ENCODE results near the gene DAP.
A peak's percentile ranks its signal among the peaks of the same experiment; 100 is the strongest.
"Not testable (repeated sequence)": the region's sequence is repeated elsewhere in the genome, so short reads cannot be mapped to it uniquely, and the experiment has no call there.

Gene DAP, protein sequence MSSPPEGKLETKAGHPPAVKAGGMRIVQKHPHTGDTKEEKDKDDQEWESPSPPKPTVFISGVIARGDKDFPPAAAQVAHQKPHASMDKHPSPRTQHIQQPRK

DNA sequence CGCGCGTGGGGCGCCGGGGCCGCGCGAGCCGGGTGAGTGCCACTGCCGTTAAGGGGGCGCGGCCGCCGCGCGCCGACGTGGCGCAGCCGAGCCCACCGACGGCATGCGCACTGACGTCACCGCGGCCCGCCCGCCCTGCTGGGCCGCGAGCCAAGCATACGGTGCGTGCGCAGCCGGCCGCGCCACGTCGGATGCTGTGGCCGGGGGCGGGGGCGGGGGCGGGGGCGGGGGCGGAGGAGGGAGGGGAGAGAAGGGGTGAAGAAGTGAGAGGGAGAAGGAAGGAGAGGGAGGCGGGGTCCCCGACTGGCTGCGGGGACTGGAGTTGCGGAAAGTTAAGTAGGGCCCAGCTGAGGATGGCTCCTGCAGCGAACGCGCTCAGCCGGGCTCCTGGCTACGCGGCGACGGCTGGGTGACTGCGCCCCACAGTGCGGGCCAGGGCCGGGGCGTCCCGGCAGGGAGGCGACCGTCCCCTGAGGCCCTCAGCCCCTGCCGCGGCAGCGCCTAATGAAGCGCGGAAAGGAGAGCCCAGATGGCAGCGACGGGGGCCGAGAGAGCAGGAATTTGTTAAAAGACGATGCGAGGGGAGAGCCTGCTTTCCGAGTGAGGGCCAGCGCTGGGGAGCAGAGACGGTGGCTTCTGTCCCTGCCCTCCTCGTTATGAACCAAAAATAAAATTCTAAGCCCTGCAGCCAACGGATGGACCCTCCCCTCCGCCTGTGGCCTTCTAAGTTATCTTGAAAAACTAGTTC lies at the start of gene DAP:
DAP (minus strand) TSS at position 50 of the 748 bp plus-strand sequence. CDS start 166 bp downstream, outside the sequence.
- DNase-seq (ENCODE audit: low read depth, low spot score): peak; percentile 60

DNA sequence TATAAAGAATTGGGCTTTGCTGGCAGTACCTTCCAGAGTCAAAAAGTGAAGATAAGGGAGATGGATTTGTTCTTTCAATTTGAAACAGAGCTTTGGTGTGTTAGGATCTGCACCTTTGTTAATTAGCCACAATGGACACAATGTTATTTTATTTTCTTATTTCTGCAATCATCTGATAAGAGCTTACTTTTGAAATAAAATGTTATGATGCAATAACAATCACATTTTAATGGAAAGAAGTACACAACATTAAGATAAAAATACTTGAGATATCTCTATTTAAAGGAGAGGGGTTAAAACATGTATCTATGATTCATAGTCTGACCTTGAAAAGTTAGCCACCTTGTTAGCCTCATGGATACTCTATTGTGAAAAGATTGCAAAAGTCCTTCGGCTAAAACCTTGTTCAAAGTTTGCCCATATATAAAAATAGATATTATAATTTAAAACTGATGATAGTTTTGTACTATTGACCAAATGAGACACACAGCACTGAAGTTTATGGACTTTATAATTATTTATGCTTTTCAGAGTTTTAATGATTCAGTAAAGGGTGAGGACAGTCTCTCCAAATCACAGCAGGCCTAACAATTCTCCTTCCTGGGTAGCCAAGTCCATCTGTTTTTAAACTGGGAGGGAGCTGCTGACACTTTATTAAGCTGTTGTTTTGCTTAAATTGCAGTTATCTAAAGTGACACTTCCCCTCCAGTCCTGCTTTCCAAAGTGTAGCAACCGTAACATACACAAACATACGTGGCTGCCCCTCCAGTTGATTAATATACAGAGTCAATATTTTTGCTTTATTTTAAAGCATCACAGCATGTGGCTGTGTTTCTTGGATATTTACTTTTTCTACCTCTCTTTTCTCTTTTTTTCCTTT lies 47.6 kb upstream of the DAP start:
- DNase-seq (ENCODE audit: low read depth, low spot score): no peak

DNA sequence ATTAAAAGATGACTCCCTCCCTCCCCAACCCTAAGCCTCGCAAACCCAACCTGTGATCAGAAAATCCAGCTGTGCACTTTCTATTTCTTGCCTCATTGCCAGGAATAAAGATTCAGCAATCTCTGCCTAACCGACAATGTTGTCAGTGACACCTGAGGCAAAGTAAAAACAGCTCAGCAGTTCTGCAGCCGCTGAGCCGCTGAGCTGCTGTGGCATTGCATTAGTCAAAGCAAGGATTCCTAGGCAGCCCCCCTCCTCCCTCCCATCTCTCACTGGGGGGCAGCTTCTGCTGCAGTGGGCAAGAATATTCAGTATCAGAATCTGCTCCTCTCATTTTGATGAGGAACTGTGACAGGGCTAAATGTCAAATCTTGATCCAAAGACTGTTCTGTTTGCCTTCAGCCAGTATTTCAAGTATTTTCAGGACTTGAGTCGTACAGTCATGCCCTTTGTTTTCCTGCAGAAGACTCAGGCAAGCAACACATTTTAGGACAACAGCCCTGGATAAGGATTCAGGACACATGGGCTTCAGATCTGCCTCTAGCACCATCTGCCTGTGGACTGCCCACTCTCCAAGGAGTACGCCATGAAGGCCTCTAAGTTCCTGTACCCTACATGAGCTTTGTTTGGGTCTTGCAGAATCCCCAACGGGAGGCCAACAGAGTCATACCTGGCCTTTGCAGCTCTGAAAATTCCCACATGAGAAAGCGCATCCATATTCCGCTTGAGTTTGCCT lies 41.1 kb upstream of the DAP start:
- no peak for DNase-seq (ENCODE audit: low read depth, low spot score)

DNA sequence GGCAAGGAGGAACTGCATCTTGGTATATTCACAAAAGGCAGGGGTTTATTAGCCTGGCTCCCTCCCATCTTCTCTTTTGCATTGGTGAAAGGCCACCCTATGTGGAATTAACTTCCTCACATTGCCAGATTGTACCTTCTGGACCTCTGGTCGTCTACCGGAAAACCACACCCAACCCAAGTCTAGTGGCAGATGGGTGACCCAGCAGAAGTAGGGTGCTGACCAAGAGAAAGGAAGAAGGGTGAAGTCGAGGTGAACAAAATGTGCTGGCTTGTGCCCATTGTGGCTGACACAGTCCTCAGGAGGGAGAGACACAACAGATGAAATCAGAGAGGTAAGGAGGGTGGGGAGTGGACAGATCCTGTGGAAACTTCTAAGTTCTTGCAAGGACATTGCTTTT lies 39.8 kb upstream of the DAP start:
- DNase-seq (ENCODE audit: low read depth, low spot score): no peak

DNA sequence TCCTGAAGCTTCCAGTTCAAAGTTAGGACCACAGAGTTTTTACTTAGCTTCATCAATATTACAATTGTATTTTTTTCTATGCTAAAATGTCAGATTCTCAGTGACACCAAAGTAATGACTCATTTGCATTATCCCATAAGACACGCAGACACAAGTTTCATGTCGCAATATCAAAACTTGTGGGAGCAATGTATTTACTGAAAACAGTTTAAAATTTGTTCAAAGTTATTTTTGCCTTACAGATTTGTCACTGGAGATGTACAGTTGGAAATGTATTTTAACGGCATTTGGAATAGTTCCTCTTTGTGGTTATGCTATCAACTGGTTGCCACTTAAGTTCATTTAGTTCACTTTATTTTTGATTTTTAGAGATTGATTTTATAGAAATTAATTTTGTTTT lies 36.2 kb upstream of the DAP start:
- DNase-seq (ENCODE audit: low read depth, low spot score): no peak

DNA sequence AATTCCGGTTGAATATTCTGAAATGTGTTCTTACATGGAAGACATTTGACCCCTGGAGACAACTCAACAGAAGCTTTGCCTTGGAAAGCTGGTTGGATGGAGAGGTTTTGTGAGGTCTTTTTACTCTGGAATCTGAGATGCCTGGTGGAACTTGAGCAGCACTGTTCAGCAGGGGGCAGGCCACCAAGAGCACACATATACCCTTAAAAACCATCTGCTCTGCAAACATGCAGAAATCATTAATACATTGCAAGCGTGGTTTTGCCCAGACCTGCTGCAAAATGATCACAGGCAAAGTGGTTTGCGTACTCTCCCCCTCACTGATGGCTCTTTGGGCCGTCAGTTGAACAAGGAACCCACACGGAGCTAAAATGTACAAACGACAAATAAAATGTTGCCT lies 32.8 kb upstream of the DAP start:
- DNase-seq (ENCODE audit: low read depth, low spot score): no peak

DNA sequence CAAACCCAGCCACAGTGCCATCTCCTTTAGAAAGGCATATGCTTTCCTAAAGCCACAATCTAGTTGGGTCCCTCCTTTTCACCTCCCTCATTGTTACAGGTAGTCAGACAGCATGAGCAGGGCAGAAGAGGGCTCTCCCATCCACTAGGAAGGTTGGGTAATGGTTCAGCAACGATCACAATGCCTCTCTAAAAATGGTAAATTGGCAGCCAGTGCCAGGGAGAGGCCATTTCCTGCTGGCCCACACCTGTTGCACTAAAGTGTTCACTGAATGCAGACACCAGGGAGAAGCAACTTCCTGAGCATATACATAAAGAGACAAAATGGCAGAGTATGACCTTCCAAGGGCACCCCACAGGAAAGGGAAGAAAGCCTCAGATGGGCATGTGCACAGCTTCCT lies 31.3 kb upstream of the DAP start:
- no peak for DNase-seq (ENCODE audit: low read depth, low spot score)

DNA sequence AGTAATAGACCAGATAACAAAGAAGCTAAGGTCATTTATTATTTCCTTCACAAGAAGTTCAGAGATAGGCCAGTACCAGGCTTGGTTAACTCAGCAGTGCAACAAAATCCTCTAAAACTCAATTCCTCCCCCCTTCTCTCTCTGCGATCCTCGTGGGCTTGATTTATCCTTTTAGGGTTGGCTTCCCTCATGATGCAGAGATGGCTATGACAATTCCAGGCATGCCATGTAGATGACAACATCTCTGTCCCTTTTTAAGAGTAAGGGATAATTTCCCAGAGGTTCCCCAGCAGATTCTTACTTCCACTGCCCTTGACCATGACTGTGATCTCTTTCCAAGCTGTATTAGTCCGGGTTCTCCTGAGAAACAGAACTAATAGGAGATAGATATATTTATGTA lies 28.7 kb upstream of the DAP start:
- DNase-seq (ENCODE audit: low read depth, low spot score): no peak

DNA sequence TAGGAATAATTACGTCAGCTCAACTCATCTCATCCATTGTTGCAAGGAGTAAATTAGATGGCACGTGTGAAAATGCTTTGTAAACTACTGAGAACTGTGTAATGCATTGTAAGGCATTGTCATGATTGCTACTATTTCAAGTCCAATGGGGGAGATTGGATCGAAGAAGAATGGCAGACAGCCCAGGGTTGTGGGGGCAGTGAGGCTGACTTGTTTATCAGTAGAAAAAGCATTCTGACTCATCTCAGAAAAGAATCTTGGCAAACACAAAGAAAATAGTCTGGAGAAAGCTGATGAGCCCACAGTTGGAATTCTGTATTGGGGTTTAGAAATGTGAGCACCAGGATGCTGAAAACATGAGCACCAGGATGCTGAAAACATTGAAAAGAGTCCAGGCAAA lies 28.0 kb upstream of the DAP start:
- no peak for DNase-seq (ENCODE audit: low read depth, low spot score)

DNA sequence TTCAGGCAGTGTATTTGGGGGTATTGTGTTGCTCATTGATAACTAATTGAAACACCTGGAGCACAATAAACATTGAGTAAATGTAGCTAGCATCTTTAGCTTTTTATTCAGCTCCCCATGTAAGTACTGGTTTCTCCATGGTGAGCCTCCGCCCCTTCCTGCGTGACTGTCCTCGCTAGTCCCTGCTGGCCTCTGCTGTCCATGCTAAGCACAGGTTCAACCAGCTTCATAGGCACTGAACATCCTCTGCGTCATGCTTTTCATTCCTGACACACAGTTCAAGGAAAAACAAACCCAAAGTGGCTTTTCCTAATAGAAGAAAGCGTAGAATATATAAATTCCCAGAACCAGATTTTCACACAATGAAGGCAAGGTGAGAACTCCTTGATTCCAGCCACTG lies 27.3 kb upstream of the DAP start:
- no peak for DNase-seq (ENCODE audit: low read depth, low spot score)

DNA sequence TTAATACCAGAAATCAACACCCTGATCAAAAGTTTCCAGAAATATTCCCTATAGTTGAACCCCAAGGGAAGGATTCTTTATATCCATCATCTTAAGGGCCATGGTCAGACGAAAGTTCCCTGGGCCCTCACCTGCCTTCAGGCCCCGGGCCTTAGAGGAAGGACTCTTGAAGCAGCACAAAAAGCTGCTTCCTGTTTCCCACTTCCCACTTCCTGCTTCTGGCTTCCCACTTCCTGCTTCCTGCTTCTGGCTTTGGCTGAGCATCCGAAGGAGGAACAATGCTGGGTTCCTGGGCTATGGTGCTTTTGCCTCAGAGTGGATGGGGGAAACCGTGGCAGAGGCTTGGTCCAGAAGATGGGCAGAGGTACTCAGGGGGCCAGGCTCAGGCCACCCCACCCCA lies 25.8 kb upstream of the DAP start:
- DNase-seq (ENCODE audit: low read depth, low spot score): no peak

DNA sequence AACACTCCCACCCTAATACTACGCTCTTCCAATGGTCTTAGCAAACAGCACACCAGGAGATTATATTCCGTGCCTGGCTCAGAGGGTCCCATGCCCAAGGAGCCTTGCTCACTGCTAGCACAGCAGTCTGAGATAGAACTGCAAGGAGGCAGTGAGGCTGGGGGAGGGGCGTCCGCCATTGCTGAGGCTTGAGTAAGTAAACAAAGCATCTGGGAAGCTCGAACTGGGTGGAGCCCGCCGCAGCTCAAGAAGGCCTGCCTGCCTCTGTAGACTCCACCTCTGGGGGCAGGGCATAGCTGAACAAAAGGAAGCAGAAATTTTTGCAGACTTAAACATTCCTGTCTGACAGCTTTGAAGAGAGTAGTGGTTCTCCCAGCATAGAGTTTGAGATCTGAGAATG lies 19.2 kb upstream of the DAP start:
- not testable (repeated sequence) for DNase-seq (ENCODE audit: low read depth, low spot score)

DNA sequence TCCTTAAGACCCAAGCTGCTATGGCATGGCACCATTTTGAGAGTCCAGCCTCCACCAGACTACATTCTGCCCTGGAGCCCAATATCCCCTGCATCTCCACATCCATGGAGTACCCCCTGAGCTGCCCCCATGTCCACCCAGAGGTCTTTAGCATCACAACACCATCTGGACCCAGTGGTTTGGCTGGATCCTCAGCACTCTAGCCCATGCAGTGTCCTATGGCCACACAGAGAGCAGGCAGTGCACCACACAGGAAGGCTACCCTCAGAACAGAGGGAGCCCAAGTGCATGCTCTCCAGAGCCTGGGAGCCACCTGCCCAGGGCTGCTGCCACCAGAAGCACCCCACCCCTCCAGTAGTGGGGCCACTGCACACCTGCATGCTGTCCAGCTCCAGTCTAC lies 18.6 kb upstream of the DAP start:
- no peak for DNase-seq (ENCODE audit: low read depth, low spot score)

DNA sequence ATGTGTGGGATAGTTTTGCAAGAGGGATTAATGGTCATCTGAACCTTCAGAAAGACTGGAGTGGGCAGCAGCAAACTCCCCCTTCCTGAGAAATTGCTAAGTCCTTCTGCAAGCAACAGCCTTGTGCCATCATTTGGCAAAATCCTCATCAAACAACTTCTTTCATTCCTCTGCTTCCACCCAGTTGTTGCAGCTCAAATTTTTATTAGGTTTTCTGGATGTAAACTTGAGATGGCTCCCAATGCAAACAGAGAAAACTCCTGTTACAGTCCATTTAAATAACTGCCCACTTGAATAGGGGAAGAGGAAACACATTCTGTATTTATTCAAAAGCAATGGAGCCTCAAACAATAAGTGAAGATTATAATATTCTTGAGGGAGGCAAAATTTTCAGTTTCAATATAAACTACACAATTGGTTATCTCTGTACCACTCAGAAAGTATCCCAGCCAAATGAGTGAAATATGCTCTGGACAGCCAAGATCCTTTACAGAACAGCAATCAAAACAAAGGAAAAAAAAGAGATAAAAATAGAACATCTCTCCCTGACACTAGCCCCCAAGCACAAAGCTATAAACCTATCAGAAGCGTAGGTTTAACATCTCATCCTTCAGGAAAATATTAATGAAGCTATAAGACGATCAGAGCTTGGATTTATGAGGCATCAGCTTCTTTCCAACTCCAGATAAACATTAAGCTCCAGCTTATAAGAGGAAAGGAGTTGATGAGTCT lies 17.3 kb upstream of the DAP start:
- no peak for DNase-seq (ENCODE audit: low read depth, low spot score)

DNA sequence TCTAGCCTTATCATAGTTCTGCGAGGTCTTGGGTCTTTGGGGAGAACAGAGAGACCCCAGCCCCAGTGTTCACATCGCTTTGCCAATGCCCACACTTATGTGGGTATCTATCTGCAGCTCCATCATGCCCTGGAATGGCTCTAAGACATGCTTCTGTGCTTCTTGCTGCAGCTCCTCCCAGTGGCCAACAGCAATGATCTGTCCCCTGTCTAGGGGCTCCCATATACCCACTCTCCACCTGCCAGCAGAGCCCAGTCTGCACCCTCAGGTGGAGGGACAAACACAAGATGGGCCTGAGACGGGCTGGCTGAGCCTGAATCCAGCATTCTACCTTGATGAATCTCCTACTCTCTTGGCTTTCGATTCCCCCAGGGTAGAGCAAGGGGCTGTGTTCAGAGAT lies 14.6 kb upstream of the DAP start:
- no peak for DNase-seq (ENCODE audit: low read depth, low spot score)

DNA sequence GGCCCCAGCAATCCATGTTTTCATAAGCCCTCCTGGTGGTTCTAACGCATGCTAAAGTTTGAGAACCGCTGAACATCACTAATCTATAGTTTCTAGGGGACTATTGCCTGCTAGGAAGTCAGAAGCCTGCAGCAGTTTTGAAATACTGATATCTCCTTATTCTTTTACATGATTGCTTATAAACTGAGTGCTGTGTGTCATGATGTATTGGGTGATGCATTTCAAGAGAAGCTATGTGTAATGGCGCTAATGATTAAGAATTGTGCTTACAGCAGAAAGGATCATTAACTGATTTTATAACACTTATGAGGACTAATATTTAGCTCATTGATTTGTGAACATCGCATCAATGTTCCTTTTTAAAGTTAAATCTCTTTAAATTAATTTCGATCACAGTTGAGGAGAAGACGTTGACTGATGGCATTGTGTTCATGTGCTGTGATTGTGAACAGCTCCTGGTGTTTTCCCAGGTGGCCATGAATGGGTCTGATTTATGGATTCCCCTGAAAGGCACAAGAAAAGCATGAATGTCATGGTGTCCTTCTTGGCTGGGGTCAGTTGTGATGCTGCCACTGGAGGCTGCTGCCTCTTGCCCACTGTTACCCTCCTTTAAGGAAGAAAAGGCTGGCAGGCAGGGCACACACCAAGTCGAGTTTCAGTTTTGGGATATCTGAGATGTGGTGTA lies 12.0 kb upstream of the DAP start:
- DNase-seq (ENCODE audit: low read depth, low spot score): no peak

DNA sequence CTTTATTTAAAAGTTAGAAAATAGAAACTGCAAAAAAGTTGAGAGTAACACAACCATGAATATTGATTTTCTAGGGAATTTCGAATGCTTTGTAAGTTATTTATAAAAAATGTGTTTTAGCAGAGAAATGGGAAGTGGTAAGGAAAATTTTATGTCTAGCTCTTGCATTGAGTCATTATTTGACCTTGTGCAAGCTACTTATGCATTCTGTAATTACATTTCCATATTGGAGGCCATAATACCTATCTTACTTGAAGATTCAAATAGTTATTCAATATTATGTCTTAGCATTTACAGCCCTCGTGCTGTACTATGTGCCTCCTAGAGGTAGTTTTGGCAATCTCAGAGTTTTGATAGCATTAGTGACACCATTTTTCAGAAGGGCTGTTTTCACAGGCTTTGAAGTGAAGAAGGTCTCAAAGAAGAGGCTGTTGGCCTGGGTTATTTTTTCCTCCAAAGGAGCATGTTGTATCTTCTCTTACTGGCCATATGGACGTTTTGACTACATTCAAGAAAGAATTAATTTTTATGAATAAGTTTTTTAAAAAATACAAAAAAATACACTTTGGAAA lies 7.4 kb upstream of the DAP start:
- DNase-seq (ENCODE audit: low read depth, low spot score): no peak

DNA sequence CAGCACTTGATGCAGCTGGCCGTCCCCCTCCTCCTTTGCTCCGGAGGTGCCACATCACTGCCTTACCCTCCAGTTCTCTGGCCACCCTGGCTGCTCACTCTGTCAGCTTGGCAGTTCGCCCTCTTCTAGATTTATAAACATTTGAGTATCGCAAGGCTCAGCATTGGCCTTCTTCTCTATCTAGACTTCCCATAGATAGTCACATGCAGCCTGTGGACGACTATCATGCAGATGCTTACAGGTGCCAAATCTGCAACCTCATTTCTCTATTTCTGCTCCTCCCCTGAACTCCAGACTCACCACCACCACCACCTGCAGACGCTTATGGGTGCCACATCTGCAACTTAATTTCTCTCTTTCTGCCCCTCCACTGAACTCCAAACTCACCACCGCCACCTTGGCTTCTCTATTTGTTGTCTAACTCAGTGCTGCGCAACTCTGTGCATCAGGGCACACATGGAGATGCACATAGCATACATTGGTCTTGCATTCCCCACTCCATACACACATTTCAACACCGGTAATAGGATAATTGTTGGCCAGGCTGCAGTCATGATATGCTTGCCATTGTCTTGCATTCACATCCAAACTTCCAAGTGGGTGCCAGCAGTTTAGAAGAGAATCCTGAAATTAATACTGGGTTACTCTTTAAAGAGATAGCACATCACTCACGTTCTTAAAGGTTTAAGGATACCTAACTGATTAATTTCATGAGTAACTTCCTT lies 1.9 kb upstream of the DAP start:
- DNase-seq (ENCODE audit: low read depth, low spot score): no peak

DNA sequence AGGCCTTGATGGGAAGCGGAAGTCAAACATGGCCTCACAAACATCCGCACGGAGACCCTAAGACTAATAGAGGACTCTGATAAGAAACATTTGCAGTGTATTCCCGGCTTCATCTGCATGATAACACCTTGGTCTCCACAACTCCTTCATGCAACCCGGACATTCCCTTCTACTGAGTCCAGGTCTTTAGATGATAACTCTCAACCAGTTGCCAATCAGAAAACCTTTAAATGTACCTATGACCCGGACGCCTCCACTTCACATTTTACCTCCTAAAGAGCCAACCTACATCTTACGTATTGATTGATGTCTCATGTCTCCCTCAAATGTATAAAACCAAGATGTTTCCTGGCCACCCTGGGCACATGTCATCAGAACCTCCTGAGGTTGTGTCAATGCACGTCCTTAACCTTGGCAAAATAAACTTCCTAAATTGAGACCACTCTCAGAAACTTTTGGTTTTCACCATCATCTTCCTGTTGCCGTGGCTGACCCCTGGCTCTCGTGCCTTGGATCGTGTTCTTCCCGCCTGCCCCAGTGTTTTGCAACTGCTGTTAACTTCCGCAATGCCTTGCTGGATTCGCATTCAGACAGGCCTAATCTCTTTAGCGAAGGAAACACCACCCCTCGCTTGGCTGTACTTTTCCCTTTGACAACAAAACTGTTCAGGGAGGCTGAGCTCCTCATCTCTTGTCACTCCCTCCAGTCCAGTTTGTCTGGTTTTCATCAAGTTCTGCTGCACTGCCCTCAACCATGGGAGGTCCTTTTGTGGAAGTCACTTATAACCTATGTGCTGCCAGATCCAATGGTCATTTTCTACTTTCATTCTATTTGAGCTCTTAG lies 1.1 kb upstream of the DAP start:
- no peak for DNase-seq (ENCODE audit: low read depth, low spot score)
